ENCODE data around the gene RAB11FIP4. TPM values are rescaled to one million over a fixed set of nuclear protein-coding genes. Genes with fewer than 3 reads are reported as not detected.

Gene RAB11FIP4
- total and polyA plus RNA-seq, 4 donors = 5.2 to 19.1 (median 12.8) TPM

GRCh38 chr17:31386542-31387075 is 4.9 kb upstream of the RAB11FIP4 start:
- no peak overlapping the region for H3K4me3 ChIP-seq
- H3K9ac ChIP-seq (ENCODE audit: insufficient read depth in 1 of 2, low read length in 2 of 2) = no peak overlapping the region
- H3K9me3 ChIP-seq (ENCODE audit: control insufficient read depth in 4 of 4, insufficient read depth in 3 of 4, low read length in 3 of 4) = no peaks in the 10 kb centered on the region
- WGBS, 2 donors = 73 to 74% methylated on average over 3 of the region's 3 CpGs
- ATAC-seq (ENCODE audit: insufficient read depth, low FRiP score) (no peak), DNase-seq (no peak)
- peaks cover 0 to 11% (median 2%) of the 10 kb centered on the region in 3 donors for H3K27me3 ChIP-seq (ENCODE audit: control insufficient read depth in 3 of 3, insufficient read depth in 3 of 3, low read length in 2 of 3)
- H3K4me1 ChIP-seq (ENCODE audit: control insufficient read depth in 5 of 5, insufficient read depth in 5 of 5, low read length in 5 of 5) = no peaks in the 10 kb centered on the region
- peaks cover 0 to 3% (median under 1%) of the 10 kb centered on the region in 4 donors for H3K36me3 ChIP-seq (ENCODE audit: control insufficient read depth in 4 of 4, insufficient read depth in 4 of 4, low read length in 4 of 4)
- no peak for TF ChIP-seq CTCF (IDR thresholded peaks at IDR 0.05; ENCODE audit: control extremely low read depth, extremely low read depth)
- H3K27ac ChIP-seq (ENCODE audit: low read depth in 1 of 2, low read length in 1 of 2) = no peak overlapping the region

GRCh38 chr17:31387438-31387837 is 4.0 kb upstream of the RAB11FIP4 start:
- 83 to 92% methylated on average over 12 of the region's 12 CpGs for WGBS, 2 donors
- Histone ChIP-seq H3K9me3 (ENCODE audit: control insufficient read depth in 4 of 4, insufficient read depth in 3 of 4, low read length in 3 of 4) (no peaks in the 10 kb centered on the region), H3K4me1 (ENCODE audit: control insufficient read depth in 5 of 5, insufficient read depth in 5 of 5, low read length in 5 of 5) (peaks cover 0 to 5% (median 0%) of the 10 kb centered on the region in 5 donors), H3K27ac (ENCODE audit: low read depth in 1 of 2, low read length in 1 of 2) (no peak overlapping the region), H3K4me3 (no peak overlapping the region), H3K27me3 (ENCODE audit: control insufficient read depth in 3 of 3, insufficient read depth in 3 of 3, low read length in 2 of 3) (peaks cover 0 to 14% (median 2%) of the 10 kb centered on the region in 3 donors), H3K9ac (ENCODE audit: insufficient read depth in 1 of 2, low read length in 2 of 2) (no peak overlapping the region), H3K36me3 (ENCODE audit: control insufficient read depth in 4 of 4, insufficient read depth in 4 of 4, low read length in 4 of 4) (no peaks in the 10 kb centered on the region)
- DNase-seq (no peak), ATAC-seq (ENCODE audit: insufficient read depth, low FRiP score) (no peak)
- TF ChIP-seq CTCF (IDR thresholded peaks at IDR 0.05; ENCODE audit: control extremely low read depth, extremely low read depth) = no peak

- H3K27ac ChIP-seq (ENCODE audit: low read depth in 1 of 2, low read length in 1 of 2) = no peak overlapping the region
- H3K36me3 ChIP-seq (ENCODE audit: control insufficient read depth in 4 of 4, insufficient read depth in 4 of 4, low read length in 4 of 4) = no peaks in the 10 kb centered on the region
- no peak overlapping the region for H3K9ac ChIP-seq (ENCODE audit: insufficient read depth in 1 of 2, low read length in 2 of 2)
- no peaks in the 10 kb centered on the region for H3K9me3 ChIP-seq (ENCODE audit: control insufficient read depth in 4 of 4, insufficient read depth in 3 of 4, low read length in 3 of 4)
- DNase-seq = no peak
- peaks cover 0 to 5% (median 0%) of the 10 kb centered on the region in 5 donors for H3K4me1 ChIP-seq (ENCODE audit: control insufficient read depth in 5 of 5, insufficient read depth in 5 of 5, low read length in 5 of 5)
- H3K4me3 ChIP-seq = no peak overlapping the region
- no peak for ATAC-seq (ENCODE audit: insufficient read depth, low FRiP score)
- 77 to 82% methylated on average over 2 of the region's 2 CpGs for WGBS, 2 donors
- TF ChIP-seq CTCF (IDR thresholded peaks at IDR 0.05; ENCODE audit: control extremely low read depth, extremely low read depth) = no peak
- H3K27me3 ChIP-seq (ENCODE audit: control insufficient read depth in 3 of 3, insufficient read depth in 3 of 3, low read length in 2 of 3) = peaks cover 0 to 22% (median 2%) of the 10 kb centered on the region in 3 donors
These were observed 3.1 kb upstream of the RAB11FIP4 start for GRCh38 chr17:31388351-31388750.

Data from lung (tissue), 12 donors.